NCI-H1930 (cell line): ENCODE results near the gene CTU2.

ENCODE experiments used
- DNase-seq, 2 experiments: peaks; one replicate each; lab custom pipeline; 2025; lab: John Stamatoyannopoulos, UW

Gene CTU2

GRCh38 chr16:88714420-88715302 lies 8.4 kb downstream of the CTU2 start:
- DNase-seq: no peak

GRCh38 chr16:88715312-88716190 lies 9.2 kb downstream of the CTU2 start:
- no peak for DNase-seq

- no peak for DNase-seq
These were observed 9.9 kb downstream of the CTU2 start for GRCh38 chr16:88716201-88716600.

- DNase-seq: no peak
These were observed 10.3 kb downstream of the CTU2 start for GRCh38 chr16:88716601-88717001.

- DNase-seq: no peak
These were observed 11.9 kb downstream of the CTU2 start for GRCh38 chr16:88718178-88718577.

- DNase-seq: no peak
These were observed 13.1 kb downstream of the CTU2 start for GRCh38 chr16:88719267-88719932.

- no peak for DNase-seq
These were observed 13.6 kb downstream of the CTU2 start for GRCh38 chr16:88719933-88720296.

- DNase-seq: no peak
These were observed 14.2 kb downstream of the CTU2 start for GRCh38 chr16:88720396-88720970.

- DNase-seq: no peak
These were observed 14.9 kb downstream of the CTU2 start for GRCh38 chr16:88721236-88721635.

GRCh38 chr16:88721815-88722755 lies 15.8 kb downstream of the CTU2 start:
- DNase-seq: no peak

GRCh38 chr16:88722784-88723506 lies 16.6 kb downstream of the CTU2 start:
- DNase-seq: no peak

- no peak for DNase-seq
These were observed 17.2 kb downstream of the CTU2 start for GRCh38 chr16:88723507-88723887.

GRCh38 chr16:88723911-88724310 lies 17.6 kb downstream of the CTU2 start:
- no peak for DNase-seq

- no peak for DNase-seq
These were observed 18.7 kb downstream of the CTU2 start for GRCh38 chr16:88724855-88725555.

GRCh38 chr16:88725609-88726407 lies 19.5 kb downstream of the CTU2 start:
- no peak for DNase-seq

GRCh38 chr16:88726408-88726749 lies 20.1 kb downstream of the CTU2 start:
- no peak for DNase-seq

- no peak for DNase-seq
These were observed 20.7 kb downstream of the CTU2 start for GRCh38 chr16:88726981-88727380.

- no peak for DNase-seq
These were observed 21.6 kb downstream of the CTU2 start for GRCh38 chr16:88727871-88728270.
